Activated CD8-positive, alpha-beta memory T cell treated with anti-CD3 and anti-CD28 coated beads, Interleukin-2, amount 50 U/mL, for 24 hours (primary cell): Measurements from ENCODE around the gene CFAP100.

Experiments used
- DNase-seq: peaks from one replicate; pipeline ENCODE4 v3.0.0-alpha.2; 2020; ENCODE audit errors: extremely low read depth

The CFAP100 gene

DNA sequence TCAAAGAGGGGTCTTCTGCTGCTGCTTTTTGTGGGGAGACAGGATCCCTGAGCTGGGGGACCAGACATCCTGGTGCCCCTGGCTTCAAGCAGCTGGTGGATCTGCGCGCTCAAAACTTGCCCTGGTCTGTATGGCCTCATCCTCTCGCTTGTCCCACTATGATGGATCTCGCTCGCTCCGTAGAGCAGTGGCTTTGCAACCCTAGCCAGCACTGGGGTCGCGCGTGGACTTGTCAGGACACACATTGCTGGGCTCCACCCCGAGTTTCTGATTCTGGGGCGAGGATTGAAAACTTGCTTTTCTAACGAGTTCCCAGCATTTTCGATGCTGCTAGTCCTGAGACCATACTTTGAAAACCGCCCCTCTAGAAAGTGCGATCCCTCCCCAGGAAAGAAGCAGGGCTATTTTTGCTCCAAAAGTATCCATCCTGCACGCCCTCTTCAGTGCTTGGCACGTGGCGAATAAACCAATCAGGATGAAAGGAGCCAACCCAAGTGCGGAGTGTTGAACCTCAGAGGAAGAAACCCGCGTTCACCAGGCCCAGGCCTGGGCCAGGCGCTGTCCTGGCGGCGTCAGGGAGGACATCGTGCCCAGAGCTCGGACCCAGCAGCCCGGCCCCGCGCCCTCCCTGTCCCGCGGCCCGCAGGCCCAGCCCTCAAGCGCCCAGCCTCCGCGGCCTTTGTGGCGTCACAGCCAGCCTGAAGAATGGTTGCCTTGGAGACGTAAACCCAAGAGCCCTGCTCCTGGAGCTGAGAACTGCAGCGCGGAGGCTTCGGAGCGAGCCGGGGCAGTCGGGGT lies at the start of gene CFAP100:
TSS of gene CFAP100 (plus strand) at position 731 of the 798 bp plus-strand sequence. CDS start 1,092 bp downstream, outside the sequence.
- DNase-seq, result no peak

DNA sequence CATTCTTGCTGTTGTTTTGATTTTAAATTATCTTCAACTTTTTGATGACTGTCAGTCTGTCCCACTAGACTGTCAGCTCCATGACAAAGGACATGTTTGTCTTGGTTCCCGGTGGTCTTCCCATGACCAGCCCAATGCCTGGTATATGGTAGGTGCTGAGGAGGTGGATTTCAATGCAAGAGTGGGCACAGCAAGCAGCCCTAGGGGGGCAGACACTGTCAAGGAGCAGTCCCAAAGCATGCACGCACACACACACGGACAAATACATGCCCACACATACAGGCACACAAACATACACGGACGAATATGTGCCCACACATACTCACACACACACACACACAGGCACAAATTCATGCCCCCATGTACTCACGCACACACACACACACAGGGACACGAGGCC lies 49.5 kb upstream of the CFAP100 start:
- DNase-seq, result no peak

DNA sequence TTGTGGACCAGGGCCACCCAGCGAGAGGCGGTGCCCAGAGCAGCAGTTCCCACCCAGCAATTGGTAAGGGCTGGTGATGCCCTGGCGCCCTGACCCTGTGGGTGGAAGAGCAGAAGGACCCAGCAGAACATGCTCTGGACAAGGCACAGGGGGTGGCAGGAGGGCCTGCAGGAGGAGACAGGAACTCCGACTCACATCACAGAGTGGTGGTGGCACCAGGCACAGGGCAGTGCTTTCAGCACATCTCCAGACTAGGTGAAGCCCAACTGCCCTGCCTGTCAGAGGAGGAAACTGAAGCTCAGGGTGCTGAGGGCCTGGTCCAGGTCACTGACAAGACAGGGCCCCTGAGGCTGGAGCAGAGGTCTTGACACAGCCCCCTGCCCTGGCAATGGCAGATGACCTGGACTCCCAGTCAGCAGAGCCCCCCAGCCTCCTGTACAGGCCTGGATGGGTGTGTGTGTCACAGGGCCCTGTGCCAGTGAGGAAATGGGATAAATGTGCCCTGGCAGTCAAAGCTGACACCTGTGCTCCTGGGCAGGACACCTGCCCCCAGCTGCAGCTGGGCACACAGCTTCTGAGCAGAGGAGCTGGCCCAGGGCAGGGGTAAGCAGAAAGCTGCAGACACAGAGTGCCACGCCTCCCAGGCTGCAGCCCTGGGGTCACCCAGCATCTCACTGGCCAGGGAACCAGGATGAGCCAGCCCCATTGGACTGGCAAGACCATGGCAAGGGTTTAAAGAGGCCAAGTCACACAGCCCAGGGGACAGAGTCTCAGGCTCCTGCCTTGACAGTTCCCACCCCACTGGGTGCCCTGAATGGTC lies 48.9 kb upstream of the CFAP100 start:
- no peak for DNase-seq

DNA sequence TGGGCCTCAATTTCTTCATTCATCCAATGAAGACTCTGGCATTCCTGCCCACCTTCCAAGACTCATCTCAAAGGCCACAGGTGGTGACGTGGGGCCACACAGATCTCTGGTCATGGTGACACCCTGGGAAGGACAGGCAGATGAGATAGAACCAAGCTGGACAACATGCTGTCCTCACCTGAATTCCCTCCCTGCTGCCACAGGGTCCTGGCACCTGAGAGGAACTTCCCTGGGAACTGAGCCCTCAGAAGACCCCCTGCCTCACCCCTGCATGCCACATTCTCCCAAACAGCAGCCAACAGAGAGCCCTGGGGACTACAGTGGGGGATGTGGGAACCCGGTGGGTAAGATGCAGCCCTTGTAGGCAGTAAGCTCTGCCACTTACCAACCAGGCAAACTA lies 48.2 kb upstream of the CFAP100 start:
- DNase-seq, result no peak

DNA sequence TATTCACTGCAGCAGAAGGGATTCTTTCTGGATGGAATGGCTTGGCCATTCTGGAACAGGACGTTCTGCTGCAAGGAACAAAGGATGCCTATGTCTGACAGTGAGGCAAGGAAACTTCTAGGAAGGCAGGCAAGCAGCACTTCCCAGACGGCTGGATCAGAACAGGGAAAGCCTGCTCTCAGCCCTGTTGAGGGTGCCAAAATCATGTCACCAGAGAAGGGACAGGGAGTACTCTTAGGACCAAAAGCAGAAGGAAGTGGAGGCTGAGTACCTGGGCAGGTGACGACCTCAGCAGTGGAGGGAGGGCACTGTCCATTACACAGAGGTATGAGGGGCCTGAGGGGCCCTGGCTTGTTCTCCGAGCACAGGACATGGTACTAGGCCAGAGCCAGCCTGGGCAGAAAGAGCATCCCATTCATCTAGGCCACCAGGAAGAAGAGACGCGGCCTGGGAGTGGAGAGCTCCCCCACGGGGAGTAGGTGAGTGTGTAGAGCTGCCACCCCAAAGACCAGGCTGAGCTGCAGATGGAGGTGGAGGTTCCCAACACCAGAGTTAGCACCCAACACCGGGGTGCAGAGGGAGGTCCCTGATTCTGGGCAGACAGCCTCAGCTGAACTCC lies 47.1 kb upstream of the CFAP100 start:
- no peak for DNase-seq

DNA sequence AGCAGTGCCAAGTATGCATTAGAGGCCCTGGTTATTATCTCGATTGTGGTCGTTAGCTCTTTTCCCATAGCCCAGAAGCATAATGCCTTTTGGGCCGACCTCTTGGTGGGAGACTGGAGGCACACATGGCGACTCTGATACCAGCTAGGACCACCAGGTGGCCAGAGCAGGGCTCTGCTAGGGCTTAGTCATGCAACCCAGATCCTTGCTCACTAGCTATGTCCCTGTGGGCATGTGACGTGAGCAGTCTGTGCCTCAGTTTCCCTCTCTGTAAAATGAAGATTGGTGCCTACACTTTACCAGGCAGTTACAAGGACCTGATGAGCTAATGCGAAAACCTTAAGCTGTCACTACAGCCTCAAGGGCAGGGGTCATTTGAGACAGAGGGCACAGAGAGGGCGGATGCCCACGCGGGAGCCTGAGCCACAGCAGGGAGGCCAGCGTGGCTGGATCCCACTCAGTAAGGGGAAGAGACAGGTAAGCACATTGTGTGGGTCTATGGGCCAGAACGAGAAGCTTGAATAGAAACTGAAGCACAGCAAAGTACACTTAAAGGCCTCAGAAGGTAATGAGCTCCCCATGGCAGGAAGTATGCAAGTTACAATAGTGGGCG lies 46.3 kb upstream of the CFAP100 start:
- no peak for DNase-seq

DNA sequence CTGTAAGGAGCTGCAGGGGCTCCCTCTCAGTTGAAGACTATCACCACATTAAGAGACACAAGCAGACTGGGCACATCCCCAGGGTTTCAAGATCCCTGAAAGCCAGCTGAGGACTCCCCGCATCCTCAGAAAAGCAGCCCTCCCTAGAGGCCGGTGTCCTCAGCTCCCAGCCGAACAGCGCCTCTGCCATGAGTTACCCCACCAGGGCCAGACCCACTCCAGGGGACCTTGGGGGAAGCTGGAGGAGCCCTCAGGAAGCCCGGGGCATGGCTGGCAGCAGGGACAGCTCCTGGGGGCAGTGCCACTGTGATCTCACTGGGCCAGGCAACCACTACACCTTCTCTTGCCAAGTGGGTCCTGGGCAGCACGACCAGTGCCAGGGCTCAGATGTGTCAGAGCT lies 45.6 kb upstream of the CFAP100 start:
- no peak for DNase-seq

DNA sequence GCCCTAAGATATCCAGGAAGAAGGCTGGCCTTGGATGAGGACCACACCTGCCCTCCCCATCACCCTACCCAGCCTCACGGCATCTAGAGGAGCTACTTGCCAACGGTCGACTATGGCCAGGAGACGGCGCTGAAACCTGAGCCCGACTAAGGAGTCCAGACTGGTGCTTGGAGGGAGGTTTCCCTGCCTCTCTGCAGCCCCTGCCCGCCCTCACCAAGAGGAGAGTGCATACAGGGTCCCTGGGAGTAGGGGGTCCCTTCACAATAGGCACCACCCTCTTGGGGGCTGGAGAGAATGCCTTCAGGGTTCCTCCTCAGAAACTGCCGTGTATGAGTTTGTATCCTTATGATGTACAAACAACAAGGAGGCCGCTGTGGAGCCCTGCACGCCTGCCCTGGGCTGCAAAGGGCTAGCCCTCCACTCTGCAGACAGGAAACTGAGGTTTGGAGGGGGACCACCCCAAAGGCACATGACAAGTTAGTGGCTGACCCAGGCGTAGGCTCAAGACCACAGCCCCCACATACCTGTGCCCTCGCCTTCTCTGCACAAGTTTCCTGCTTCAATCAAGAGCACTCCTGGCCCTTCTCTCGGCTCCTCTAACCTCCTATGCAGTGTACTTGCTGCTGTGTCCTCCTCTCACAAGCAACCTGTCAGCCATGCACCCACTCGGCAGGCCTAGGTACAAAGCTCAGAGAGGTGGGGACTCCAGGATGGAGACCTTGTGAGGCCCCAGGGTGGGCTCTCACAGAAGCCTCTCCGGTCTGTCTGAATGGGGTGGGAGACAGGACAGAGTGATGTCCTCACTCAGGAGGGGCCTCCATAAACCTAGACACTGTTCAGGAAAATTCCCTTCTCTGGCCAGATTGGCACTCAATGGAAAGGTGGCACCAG lies 44.9 kb upstream of the CFAP100 start:
- no peak for DNase-seq

DNA sequence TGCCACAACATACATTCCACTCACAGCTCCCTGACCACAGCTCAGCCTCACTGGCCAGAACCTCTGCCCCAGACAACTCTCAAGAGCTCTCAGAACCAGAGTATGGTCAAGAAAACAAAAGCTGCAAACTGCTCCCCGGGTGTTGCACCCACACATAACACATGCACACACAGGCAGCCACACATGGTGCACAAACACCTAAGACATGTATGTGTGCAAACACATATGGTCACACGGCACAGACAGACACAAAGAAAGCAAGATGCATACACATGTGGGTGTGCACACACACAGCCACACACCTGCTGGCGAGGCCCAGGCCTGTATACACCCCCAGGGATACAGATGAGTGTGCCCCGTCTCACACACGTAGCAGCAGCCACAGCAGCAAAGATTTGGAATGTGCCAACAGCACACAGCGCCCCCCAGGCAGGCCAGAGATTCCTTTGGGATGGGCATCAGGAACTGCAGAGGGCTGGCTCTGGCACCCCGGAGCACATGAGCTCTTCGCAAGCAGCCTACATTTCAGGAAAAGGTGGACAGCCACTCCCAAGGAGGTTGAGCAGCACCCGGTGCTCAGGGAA lies 44.1 kb upstream of the CFAP100 start:
- no peak for DNase-seq

DNA sequence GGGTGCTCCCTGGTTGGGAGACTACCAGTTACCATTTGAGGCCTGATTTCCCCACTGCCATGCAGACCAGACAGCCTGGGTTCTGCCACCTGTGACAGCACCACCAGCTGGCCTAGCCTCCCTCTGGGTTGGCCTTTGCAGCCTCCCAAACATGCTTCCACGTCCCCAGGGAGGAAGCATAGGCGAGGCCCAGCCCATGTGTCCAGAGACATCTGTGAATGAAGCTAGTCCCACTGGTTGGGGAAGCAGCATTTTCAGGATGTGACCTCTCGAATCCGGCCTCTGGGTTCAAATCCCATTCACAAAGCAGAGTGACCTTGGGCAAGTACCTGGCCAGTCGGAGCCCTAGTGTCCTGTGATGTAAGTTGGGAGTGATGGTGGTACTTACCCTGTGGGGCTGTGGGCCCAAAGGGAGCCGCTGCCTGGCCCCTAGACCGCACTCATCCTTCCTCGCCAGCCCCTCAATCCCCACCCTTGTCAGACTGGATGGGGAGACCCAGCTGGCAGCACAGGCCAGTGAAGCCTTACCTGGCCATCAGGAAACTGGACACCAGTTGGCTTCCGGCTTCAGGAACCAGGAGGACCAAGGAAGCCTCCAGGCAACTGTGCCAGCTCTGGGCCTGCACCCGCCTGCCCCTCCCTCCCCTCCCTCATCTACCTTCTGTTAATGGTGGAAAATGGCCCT lies 43.5 kb upstream of the CFAP100 start:
- DNase-seq, result no peak

DNA sequence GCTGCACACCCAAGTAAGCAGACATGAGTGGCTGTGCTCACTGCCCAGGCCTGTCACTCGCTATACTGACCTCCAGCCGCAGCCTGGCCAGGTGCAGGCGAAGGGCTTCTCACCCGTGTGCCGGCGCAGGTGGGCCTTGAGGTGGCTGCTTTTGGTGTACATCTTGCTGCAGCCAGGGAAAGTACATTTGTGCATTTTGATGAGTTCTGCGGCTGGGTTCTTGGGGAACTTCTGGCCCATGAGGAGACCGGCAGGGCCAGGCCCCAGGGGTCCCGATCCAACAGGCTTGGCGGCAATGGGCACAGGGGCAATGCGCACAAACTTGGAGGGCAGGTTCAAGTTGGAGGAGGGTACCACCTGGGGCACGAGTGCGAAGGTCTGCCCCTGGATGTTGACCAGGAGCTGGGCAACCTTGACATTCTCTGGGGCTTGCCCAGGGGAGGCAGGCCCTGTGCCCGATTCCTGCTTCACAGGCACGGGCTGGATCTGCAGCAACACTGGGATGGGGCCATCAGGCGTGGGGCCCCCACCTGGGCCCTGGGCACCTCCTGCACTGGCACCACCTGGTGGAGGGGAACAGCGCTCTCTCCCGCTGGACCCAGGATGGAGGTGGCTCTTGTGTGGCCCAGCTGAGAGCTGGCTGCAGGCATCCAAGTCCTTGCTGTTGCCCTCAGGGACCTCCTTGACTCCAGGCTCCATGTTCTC lies 42.8 kb upstream of the CFAP100 start:
- DNase-seq, result no peak

DNA sequence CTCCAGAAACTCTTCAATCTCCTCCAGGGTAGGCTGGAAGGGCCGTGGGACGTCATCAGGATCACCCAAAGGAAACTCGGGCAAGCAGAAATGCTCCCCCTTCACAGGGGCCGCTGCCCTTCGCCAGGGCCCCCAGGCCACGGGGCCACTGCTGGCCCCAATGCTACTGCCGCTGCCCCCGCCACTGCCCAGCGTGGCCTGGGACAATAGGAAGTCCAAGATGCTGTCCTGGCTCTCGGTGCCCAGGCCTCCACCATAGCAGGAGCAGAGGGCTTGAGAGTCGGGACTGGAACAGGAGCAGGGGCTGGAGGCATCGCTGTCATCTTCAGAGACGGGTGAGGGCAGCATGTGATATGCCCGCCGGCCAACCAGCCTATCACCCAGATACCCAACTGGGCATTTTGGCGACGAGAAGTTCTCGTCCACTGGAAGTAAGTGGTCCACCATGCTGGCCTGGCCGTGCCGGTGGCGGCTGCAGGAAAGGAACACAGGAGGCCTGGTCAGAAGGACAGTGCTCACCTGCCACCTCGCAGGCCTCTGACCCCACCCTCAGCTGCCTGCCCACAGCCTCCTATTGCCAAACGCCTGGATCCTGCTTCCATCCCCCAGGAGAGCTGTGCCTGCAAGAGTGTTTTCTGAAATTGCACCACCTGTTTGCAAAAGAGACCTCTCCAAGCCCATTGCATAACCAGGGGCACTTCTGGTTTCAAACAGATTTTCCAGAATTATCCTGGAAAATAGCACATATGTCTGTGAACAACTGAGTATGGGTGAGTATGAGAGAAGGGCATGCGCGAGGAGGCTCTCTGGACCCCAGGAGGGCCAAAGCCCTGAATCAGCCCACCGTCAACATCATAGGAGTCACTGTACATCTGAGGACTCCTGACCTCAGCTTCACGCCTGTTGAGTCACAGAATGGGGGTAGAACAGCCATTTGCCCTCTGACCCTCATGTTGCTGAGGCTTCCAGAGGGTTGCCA lies 41.9 kb upstream of the CFAP100 start:
- no peak for DNase-seq

DNA sequence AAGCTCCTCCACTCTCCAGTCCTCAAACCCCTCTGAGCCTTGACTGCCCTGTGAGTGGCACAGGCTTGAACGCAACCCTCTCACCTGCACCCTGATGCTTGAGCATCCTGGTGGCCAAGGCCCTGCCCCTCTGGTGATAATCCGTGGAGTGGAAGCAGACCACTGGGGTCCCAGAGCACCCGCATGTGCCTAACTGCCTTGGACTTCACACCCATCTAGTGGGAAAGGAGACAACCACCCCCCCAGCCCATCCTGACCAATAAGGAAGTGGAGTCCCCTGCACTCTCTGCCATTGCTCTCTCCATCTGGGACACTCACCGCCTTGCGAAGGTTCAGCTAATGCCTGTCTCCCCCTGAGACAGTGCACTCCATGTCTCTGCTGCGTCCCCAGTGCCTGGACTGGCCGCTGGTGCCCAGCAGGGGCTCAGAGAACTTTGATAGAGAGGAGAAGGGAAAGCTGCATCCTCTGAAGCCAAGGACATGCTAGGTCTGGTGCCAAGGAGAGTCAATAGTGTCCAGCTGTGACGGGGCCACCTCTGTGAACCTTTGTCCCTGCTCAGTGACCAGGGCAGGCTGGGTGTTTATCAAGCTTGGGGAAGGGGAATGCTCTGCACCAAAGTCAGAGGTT lies 40.9 kb upstream of the CFAP100 start:
- no peak for DNase-seq

DNA sequence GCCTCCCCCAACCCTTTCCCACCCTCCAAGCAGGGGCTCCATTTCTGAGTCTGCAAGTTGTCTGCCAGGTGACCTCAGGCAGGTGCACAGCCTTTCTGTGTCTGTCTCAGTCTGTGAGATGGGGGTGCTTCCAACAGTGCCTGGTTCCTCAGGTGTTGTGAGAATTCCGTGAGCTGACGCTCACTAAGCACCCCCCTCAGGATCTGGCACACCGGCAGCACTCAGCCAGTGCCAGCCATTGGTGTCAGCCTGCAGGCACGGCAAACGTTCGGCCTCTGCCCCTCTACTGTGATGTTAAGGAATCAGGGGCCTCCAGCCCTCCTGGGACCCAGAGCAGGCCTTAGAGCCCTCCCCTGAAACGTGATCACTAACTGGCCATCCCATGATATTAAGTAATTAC lies 39.9 kb upstream of the CFAP100 start:
- DNase-seq, result no peak

DNA sequence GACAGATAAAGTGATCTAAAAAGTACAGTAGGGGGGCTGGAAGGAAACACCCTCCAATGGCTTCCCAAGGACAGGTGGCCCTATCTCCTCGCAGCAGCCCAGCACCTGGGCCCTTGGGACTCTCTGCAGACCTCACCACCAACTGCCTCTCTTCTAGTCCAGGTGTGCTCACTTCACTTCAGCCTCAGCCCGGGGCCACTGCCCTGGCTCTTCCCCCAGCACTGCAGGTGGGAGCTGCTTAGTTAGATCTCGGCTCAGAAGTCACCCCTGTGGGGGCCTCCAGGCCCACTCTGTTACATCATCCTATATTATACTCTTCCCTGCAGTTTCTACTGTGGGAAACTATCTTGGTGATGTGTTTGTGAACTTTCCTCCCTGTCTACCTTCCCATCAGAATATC lies 39.5 kb upstream of the CFAP100 start:
- no peak for DNase-seq

DNA sequence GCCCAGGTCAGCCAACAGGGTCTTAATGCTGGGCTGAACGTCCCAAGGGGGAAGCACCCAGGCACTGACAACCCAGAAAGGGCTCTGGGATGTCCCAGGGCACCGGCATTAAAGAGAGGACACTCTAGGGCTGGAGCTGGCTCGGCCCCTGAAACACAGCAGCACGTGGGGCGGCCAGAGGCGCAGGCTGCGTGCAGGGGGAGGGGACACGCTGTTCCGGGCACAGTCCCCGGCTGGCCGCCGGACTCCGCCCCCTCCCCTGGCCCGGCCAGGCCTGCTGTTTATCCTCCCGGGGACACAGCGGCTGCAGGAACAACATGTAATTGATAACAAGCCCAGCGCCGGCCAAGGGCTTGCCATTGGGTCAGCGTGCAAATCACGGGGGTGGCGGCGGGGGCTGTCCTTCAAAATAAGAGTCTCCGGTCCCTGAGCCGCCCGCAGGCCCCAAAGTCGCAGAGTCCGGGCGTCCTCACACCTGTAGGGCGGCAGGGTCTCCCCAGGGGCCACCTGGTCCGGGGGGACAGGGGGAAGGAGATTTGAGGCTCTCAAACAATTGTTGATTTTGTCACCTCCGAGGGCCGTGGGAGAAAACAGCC lies 38.8 kb upstream of the CFAP100 start:
- no peak for DNase-seq
